GM18499 (cell line): Measurements from ENCODE around the gene SYS1.

ENCODE experiments used
- ATAC-seq: cut with Tn5 transposase; IDR thresholded peaks from one replicate; pipeline ENCODE4 v1.9.1; 2021; ENCODE audit warnings: moderate number of reproducible peaks; ENCODE audit not compliant: insufficient read depth, unreplicated experiment

SYS1 gene

GRCh38 chr20:45374966-45375365, 12.0 kb downstream of the SYS1 start:
- no peak for ATAC-seq

DNA sequence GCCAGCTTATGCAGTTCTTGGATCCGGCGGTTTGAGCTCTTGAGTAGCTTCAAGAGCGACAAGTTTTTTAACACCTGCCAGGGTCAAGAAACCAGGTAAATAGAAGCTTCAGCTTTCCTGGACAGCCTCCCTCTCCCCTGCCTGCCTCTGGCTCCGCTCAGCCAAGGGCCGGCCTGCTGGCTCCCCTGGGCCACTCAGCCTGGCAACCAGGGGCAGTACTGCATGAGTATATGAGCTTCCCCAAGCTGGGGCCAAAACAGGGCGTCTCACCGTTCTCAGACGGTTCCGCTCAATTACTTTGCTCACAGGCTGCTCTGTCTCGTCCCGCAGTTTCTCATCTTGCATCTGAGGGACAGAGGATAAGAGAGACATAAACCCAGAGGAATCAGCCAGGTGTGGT, 14.3 kb downstream of the SYS1 start:
- ATAC-seq: no peak

- no peak for ATAC-seq
Measured at GRCh38 chr20:45378191-45378590, 15.2 kb downstream of the SYS1 start, which contains the start of gene TP53TG5. Gene TP53TG5, minus strand, starts transcription at chr20:45378325. Its CDS starts 89 bp downstream, at chr20:45378236.

DNA sequence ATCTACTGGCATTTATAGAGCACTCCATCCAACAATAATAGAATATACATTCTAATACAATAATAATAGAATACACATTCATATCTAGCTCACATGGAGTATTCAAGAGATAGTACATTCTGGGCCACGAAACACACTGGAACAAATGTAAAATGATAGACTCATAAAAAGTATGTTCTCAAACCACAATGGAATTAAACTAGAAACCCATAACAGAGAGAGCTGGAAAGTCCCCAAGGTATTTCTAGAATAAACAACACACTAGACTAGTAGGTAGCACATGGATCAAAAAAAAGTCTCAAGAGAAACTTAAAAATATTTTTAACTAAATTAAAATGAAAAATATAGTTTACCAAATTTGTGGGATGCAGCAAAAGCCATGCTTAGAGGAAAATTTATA, 24.3 kb downstream of the SYS1 start:
- ATAC-seq: no peak

- no peak for ATAC-seq
Measured at GRCh38 chr20:45390931-45391330, 28.0 kb downstream of the SYS1 start.

GRCh38 chr20:45391559-45391958, 28.6 kb downstream of the SYS1 start:
- ATAC-seq: no peak

GRCh38 chr20:45392733-45393132, 29.8 kb downstream of the SYS1 start:
- no peak for ATAC-seq

GRCh38 chr20:45394221-45395113, 31.5 kb downstream of the SYS1 start:
- ATAC-seq: no peak

- no peak for ATAC-seq
Measured at GRCh38 chr20:45395114-45395415, 32.1 kb downstream of the SYS1 start.

DNA sequence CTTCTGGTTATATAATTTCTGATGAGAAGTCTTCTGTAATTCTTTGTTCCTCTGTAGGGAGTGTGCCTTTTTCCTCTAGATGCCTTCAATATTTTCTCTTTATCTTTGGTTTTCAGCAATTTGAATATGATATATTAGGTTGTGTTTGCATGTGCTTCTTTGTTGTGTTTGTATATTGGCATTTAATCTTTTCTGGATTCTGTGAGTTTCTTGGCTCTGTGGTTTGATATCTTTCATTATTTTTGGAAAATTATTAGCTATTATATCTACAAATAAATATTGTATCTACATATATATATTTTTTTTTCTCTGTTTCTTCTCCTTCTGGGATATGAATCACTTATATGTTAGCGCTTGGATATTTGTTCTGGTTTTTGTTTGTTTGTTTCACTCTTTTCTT, 36.1 kb downstream of the SYS1 start:
- no peak for ATAC-seq

GRCh38 chr20:45400346-45401031, 37.5 kb downstream of the SYS1 start:
- no peak for ATAC-seq

DNA sequence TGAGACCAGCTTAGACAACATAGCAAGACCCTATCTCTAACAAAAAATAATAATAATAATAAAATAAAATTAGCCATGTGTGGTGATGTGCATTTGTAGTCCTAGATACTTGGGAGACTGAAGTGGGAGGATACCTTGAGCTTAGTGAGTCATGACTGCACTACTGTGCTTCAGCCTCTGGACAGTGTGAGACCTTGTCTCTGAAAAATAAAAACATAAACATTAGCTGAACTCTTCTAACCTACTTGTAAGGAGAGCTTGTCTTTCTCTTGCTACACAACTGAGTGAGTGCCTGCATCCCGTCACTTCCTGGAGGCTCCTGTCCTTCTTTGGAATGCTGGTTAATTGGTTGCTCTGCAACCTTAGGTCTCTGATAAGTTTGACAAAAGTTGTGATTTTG, 40.0 kb downstream of the SYS1 start:
- no peak for ATAC-seq

DNA sequence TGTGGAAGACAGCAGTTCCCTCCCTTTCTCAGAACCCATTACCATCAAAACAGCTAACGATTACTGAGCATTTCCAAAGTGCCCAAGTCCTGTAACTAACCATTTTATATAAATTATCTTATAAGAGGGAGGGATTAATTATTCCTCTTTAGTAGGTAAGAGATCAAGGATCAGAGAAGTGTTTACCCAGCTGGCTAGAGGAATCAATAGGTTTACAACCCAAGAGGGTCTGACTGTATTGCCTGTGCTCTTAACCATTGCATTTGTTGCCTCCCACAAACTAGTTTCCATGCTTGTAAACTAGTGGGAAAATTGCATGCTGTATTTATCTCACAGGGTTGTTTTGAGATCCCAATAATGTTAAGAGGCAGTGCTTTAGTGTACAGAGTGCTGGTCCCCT, 41.5 kb downstream of the SYS1 start:
- no peak for ATAC-seq

GRCh38 chr20:45405571-45406259, 42.8 kb downstream of the SYS1 start:
- ATAC-seq: no peak

GRCh38 chr20:45406260-45407066, 43.5 kb downstream of the SYS1 start:
- no peak for ATAC-seq

- no peak for ATAC-seq
Measured at GRCh38 chr20:45407067-45407745, 44.2 kb downstream of the SYS1 start.

DNA sequence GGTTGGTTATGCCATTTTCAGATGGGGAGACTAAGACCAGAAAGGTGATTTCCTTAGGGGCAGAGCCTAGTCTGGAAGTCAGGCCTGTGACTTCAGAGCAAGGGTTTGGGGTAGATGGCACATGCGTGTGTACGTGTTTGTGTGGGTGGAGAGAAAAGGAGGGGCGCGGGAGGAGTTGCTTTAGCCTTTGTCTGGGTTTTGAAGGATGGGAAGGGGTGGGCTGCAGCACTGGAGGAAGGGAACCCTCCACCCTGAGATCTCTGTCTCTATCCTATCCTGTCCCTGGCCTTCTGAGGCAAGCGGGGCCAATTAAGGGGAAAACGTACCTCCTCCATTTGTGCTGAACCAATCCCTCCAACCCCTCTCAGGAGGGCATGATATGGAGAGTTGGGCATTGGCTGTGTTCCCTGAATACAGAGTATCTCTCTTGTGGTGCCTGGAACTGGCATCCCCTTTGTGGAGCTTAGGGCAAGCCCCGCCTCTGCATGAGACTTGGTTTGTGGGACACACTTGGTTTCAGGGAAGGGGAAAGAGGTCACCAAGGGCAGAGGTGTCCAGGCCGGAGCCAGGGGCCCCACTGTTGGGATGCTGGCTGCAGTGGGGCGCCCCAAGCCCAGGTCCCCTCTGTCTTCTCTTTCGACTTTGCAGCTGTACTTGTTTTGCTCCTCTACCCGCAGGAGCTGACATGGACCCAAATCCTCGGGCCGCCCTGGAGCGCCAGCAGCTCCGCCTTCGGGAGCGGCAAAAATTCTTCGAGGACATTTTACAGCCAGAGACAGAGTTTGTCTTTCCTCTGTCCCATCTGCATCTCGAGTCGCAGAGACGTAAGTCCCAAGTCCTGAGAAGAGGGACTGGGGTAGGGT, 45.1 kb downstream of the SYS1 start, which contains the start of gene DBNDD2:
TSS of gene DBNDD2 (plus strand) at position 507 of the 863 bp plus-strand sequence. CDS start at position 686, 179 bp downstream.
- no peak for ATAC-seq

DNA sequence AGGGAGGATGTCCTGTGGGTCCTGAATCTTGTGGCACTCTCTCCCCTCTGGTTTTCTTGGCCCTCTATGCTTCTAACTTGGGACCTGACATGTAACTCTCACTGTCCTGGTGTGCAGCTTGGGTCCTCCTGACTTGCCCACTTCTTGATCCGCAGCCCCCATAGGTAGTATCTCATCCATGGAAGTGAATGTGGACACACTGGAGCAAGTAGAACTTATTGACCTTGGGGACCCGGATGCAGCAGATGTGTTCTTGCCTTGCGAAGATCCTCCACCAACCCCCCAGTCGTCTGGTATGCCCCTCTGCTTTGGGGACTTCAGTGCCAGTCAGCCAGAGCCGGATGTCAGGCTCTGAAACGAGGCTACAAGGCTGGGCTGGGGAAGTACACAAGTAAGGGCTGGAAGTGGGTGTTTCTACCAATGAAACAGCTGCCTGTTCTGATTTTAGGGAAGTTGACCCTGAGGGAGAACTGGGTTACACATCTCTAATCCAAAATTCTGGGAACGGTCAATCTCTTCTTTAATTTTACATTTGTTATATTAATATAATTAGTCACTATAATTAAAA, 45.8 kb downstream of the SYS1 start:
- ATAC-seq: no peak
